Kidney epithelial cell (primary cell): ENCODE measurements around the gene PRC1. TPM values are rescaled to one million over a fixed set of nuclear protein-coding genes. Genes with fewer than 3 reads are reported as not detected.

ENCODE experiments used
- DNase-seq: peaks from one replicate; pipeline ENCODE4 v3.0.0-alpha.2; 2010; ENCODE audit warnings: low read depth
- H3K27me3 ChIP-seq: 2 replicates; pipeline ENCODE4 v1.6.0; 2011; ENCODE audit warnings: low read length; ENCODE audit not compliant: control insufficient read depth, insufficient read depth
- H3K36me3 ChIP-seq: 2 replicates; pipeline ENCODE4 v1.5.1; 2011; ENCODE audit warnings: low read length; ENCODE audit not compliant: control insufficient read depth, insufficient read depth
- H3K4me3 ChIP-seq: 2 replicates; pipeline ENCODE4 v1.5.1; 2011; ENCODE audit warnings: low read depth, mild to moderate bottlenecking, control low read depth, low read length
- CTCF ChIP-seq: IDR thresholded peaks from 2 replicates; pipeline ENCODE4 v1.5.1; 2011; ENCODE audit warnings: mild to moderate bottlenecking, moderate library complexity, low read length, control low read depth, inconsistent platforms; ENCODE audit not compliant: insufficient read depth, poor library complexity, severe bottlenecking
- total RNA-seq: library from RNA; depleted of rRNA; stranded (reverse); fragments of >200 nt; gene quantifications from 2 replicates; pipeline ENCODE4 v1.2.3, GENCODE V29; 2015

PRC1 gene
- total RNA-seq, 1 donor from 2014 or later = 17.0 TPM

GRCh38 chr15:91031796-91032195 lies 37.5 kb upstream of the PRC1 start:
- TF ChIP-seq CTCF = no peak
- H3K4me3 ChIP-seq = no peak overlapping the region
- no peaks in the 10 kb centered on the region for H3K36me3 ChIP-seq
- DNase-seq = no peak
- H3K27me3 ChIP-seq = peaks cover 8% of the 10 kb centered on the region

- no peaks in the 10 kb centered on the region for H3K36me3 ChIP-seq
- no peak for DNase-seq
- TF ChIP-seq CTCF = no peak
- H3K4me3 ChIP-seq = no peak overlapping the region
- no peaks in the 10 kb centered on the region for H3K27me3 ChIP-seq
These were observed 33.3 kb upstream of the PRC1 start for GRCh38 chr15:91027677-91028076.

- DNase-seq = no peak
- no peaks in the 10 kb centered on the region for H3K36me3 ChIP-seq
- no peak for TF ChIP-seq CTCF
- H3K27me3 ChIP-seq = no peaks in the 10 kb centered on the region
- no peak overlapping the region for H3K4me3 ChIP-seq
These were observed 29.4 kb upstream of the PRC1 start for GRCh38 chr15:91023720-91024119.

- no peaks in the 10 kb centered on the region for H3K36me3 ChIP-seq
- no peak for DNase-seq
- peak overlapping the region; percentile 64 for H3K4me3 ChIP-seq
- TF ChIP-seq CTCF = no peak
- H3K27me3 ChIP-seq = no peaks in the 10 kb centered on the region
These were observed 28.4 kb upstream of the PRC1 start for GRCh38 chr15:91022832-91023129.

GRCh38 chr15:91022075-91022831 lies 27.9 kb upstream of the PRC1 start, which contains the start of gene VPS33B:
TSS of gene VPS33B (minus strand) at chr15:91022594. CDS start at chr15:91022249, 345 bp downstream.
- peak; percentile 50 for DNase-seq
- no peak for TF ChIP-seq CTCF
- H3K36me3 ChIP-seq = no peaks in the 10 kb centered on the region
- no peaks in the 10 kb centered on the region for H3K27me3 ChIP-seq
- H3K4me3 ChIP-seq = peak within 1 kb of the TSS; percentile 64

GRCh38 chr15:91021516-91022074 lies 27.3 kb upstream of the PRC1 start:
- TF ChIP-seq CTCF = no peak
- no peaks in the 10 kb centered on the region for H3K27me3 ChIP-seq
- DNase-seq = no peak

More at GRCh38 chr15:91021516-91022074, 27.3 kb upstream of the PRC1 start:
- Histone ChIP-seq H3K36me3 (peaks cover 1% of the 10 kb centered on the region), H3K4me3 (peak overlapping the region; percentile 64)
